HG03045 (cell line): ENCODE results near the gene GTF2F2.

Source experiments
- ATAC-seq: cut with Tn5 transposase; IDR thresholded peaks from one replicate; pipeline ENCODE4 v1.9.1; 2021; ENCODE audit warnings: mild to moderate bottlenecking, moderate library complexity; ENCODE audit not compliant: unreplicated experiment

Gene GTF2F2

GRCh38 chr13:45209229-45209628, 88.9 kb downstream of the GTF2F2 start:
- ATAC-seq, result no peak

GRCh38 chr13:45215392-45216077, 95.2 kb downstream of the GTF2F2 start:
- no peak for ATAC-seq

GRCh38 chr13:45216193-45216592, 95.9 kb downstream of the GTF2F2 start:
- ATAC-seq, result no peak

DNA sequence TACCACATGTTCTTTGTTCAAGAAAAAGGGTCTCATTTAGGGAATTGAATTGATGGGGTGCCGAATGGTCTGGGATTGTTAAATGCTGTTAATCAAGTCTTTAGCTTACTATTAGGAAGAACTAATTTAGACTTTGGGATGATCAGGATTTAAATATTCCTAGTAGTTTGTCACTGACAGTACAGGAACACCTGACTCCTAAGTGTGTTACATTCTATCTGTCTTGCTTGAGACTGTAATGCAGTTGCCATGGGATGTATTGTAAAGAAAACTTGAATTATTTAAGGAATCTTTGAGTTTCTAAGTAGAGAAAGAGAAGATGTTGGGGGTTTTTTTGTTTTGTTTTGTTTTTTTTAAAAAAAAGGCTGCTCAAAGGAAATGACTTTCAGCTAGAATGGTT, 98.4 kb downstream of the GTF2F2 start:
- ATAC-seq, result no peak

GRCh38 chr13:45219123-45219891, 99.0 kb downstream of the GTF2F2 start:
- no peak for ATAC-seq

DNA sequence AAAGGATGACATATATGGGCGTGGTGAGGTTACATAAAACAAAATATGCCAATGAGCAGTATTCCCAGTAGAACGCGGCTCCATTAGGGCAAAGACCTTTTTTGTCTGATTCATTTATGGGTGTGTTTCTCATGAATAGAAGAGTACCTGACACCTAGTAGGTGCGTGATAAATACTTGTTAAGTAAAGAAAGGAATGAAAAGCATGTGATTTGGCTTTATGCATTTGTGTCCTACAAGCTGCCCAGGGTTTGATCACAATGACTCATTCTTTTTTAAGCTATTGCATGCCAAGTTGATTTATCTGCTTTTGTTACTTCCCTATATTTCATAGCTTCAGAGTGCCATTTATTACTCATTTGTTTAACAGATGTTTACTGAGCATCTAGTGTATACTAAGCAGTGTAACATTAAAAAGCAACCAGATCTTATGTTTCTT, 99.6 kb downstream of the GTF2F2 start:
- ATAC-seq, result no peak

- ATAC-seq, result no peak
These were observed 100.1 kb downstream of the GTF2F2 start for GRCh38 chr13:45220403-45220802.

GRCh38 chr13:45222516-45222915, 102.2 kb downstream of the GTF2F2 start:
- no peak for ATAC-seq

DNA sequence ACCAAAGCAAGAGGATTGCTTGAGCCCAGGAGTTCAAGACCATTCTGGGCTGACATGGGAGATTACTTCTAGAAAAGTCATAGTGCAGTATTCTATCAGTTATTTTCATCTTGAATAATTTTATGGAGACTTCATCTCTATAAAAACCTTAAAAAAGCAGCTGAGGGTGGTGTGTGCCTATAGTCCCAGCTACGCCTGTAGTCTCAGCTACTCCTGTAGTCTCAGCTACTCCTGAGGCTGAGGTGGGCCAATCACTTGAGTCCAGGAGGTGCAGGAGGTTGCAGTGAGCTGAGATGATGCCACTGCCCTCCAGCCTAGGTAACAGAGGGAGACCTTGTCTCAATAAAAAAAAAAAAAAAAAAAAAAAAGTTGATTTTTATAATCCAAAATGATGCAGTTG, 102.6 kb downstream of the GTF2F2 start:
- ATAC-seq, result no peak

- ATAC-seq, result no peak
These were observed 103.9 kb downstream of the GTF2F2 start for GRCh38 chr13:45224176-45224575.

GRCh38 chr13:45225370-45225769, 105.1 kb downstream of the GTF2F2 start:
- no peak for ATAC-seq

DNA sequence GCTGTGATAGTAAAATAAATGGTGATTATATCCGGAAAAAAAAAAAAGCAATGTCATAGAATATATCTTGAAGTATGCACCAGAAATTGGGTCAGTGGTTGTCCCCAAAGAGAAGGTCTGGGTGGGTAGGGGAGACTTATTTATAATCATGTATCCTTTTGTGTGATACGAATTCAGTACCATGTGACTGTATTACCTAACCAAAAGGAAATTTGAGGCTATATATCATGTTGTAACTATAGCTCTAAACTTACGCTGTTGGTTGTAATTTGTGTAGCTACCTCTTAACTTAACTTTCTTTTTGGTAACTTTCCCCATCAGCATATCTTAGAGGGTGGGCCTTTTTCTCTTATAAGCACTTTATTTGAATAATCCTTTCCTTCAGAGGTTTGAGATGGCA, 105.7 kb downstream of the GTF2F2 start:
- no peak for ATAC-seq

GRCh38 chr13:45228002-45228401, 107.7 kb downstream of the GTF2F2 start:
- ATAC-seq, result no peak

GRCh38 chr13:45229172-45229571, 108.9 kb downstream of the GTF2F2 start:
- no peak for ATAC-seq

GRCh38 chr13:45231305-45231704, 111.0 kb downstream of the GTF2F2 start:
- ATAC-seq, result no peak

DNA sequence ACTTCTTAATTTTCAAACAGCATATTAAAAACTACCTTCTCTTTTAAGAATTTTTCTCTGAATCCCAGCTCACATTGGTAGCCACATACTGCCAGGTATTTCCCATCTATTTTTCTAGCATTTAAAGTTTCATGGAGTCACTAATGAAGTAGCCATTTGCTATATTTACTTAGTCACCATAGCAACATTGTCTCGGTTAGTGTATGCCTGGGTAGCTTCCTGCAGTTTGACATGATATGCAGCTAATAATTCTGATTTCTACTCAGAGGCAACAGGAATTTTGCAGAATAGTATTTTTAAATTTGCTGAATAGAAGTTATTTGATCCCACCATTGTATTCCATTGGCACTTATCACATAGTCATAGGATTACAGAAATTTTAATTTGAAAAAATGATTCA, 111.4 kb downstream of the GTF2F2 start:
- no peak for ATAC-seq

DNA sequence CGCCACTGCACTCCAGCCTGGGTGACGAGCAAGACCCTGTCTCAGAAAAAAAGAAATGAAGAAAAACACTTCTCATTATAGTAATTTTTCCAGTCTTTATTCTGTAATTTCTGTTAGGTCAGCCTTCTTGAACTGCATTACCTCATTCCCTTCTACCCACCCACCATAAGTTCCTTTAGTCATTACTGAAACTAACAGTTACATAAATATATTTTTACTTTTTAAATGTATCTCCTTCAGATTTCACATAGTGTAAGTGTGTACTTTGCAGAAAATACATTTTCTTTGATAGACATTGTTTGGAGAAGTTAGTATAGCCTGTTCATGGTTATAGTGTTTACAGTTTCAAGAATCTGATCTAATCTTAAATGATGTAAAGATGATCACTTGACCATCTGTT, 112.3 kb downstream of the GTF2F2 start:
- no peak for ATAC-seq

GRCh38 chr13:45238945-45239795, 118.9 kb downstream of the GTF2F2 start:
- no peak for ATAC-seq

GRCh38 chr13:45240143-45240542, 119.8 kb downstream of the GTF2F2 start:
- no peak for ATAC-seq

DNA sequence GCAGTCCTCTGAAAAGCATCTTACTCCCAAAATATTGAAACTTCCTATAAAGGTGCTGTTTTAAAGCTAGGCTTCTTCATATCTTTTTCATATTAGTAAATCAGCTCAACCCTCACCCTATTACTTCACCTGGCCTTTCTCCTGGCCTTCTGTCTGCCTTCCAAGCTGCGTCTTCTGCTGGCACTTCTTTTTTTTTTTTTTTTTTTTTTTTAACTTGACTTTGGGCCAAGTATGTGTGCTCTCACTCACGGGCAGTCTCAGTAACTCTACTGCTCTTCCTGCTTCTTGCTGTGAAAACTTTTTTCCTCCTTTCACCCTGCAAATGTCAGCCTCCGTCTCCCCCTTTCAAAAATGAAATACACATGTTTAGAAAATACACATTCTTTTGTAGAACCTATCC, 121.8 kb downstream of the GTF2F2 start:
- ATAC-seq, result no peak

DNA sequence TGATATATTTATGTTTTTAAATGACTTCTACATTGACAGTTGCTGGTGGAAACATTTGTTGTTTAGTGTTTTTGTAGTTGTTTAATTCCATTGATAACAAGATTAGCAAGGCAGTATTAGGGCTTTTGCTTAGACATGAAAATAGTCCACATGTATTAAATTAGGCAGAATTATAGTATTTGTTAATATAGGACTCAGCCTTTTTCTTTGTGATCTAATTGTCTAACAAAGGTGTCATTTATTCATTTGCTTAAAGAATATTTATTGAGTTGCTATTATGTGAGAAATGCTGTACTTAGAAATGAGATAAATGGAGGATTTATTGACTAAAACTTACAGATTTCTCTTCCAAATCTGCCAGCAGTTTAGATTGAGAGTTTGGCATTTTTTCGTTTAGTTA, 122.2 kb downstream of the GTF2F2 start:
- ATAC-seq, result no peak

- ATAC-seq, result no peak
These were observed 122.8 kb downstream of the GTF2F2 start for GRCh38 chr13:45243077-45243476.
